PC-3 (cell line): Measurements from ENCODE around the gene CTTNBP2NL.
"Not testable (repeated sequence)": the region's sequence is repeated elsewhere in the genome, so short reads cannot be mapped to it uniquely, and the experiment has no call there.

Experiments used
- CTCF ChIP-seq: fragments of 300-600 bp; sonication (generic); conservative IDR thresholded peaks from 2 replicates; pipeline ENCODE4 v1.5.1; 2017; ENCODE audit warnings: antibody characterized with exemption, low read depth, mild to moderate bottlenecking, low read length
- EZH2 ChIP-seq: fragments of 300-600 bp; sonication (generic); IDR thresholded peaks from one replicate; pipeline ENCODE4 v1.6.1; 2017; ENCODE audit warnings: antibody characterized with exemption, mild to moderate bottlenecking, low read length; ENCODE audit not compliant: unreplicated experiment

- not testable (repeated sequence) for TF ChIP-seq EZH2, CTCF
Measured at GRCh38 chr1:112486063-112486462, 90.0 kb downstream of the CTTNBP2NL start.
